DMS114 treated with DMSO at 0.1 percent for 48 hours (cell line): Measurements from ENCODE around the gene R3HDML.

Experiments
- DNase-seq: peaks from one replicate; lab custom pipeline; 2025; ENCODE audit not compliant: unreplicated experiment; lab: John Stamatoyannopoulos, UW

Gene R3HDML

GRCh38 chr20:44398335-44398734 is 61.5 kb downstream of the R3HDML start:
- no peak for DNase-seq

GRCh38 chr20:44399446-44399845 is 62.6 kb downstream of the R3HDML start:
- DNase-seq = no peak

GRCh38 chr20:44400671-44400969 is 63.8 kb downstream of the R3HDML start:
- no peak for DNase-seq
